ENCODE data around the gene ERGIC1.

ERGIC1 gene

DNA sequence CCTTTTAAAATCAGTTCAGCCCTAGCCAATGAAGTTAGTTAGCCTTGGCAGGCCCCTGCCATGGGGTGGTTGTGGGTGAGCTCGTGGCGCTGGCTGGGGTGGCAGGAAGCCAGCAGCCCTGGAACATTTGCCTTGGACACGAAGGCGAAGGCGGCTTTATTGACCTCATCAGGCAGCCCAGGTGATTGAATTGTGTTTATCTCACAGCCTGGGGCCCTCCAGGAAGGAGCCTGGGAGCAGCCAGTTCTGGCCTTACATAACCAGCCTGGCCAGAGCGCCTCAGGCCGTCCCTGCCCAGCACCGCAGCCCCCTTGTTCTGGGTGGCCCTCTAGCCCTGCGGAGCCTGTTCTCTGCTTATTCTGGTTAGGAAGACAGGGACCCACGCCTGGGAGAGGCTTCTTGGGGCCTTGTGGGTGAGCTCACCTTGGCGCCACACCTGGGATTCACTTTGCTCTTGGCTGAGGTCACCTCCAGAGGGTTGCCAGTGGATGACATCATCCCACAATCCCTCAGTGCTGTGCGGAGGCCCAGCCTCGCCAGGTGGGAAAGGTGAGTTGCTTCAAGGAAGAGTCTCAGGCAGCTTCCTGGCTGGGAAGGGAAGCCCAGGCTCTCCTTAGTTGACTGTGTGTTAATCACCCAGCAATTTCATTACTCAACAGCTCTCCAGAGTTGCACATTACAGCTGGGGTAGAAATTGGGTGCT lies 70.7 kb downstream of the ERGIC1 start:
- no peak for DNase-seq

DNA sequence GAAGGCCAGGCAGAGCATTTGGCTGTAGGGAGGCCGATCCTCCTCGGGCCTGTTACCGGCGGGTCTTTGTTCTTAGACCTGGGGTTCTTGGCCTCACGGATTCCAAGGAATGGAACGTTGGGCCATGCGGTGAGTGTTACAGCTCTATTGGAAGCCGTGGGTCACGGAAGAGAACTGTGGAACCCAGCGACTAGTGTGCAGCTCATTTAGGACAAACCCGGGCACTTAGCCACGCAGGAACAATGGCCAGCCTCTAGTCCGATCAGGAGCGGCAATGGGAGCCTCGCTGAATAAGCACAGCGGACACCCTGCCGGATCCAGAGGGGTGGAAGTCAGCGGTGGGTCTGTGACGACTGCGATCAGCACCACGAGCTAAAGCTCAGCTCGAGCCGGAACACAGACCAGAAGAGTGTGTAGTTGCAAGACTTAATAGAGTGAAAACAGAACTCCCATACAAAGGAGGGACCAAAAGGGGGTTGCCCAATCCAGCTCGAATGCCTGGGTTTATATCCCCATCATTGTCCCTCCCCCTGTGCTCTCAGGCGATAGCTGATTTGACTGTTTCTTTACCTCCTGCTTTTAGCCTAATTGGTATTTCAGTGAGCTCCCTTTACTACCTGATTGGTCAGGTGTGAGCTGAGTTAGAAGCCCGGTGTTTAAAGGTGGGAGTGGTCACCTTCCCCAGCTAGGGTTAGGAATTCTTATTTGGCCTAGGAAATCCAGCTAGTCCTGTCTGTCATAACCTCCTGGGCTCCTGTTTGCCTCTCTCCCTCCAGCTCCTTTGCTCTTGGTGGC lies 71.5 kb downstream of the ERGIC1 start:
- DNase-seq, result no peak

DNA sequence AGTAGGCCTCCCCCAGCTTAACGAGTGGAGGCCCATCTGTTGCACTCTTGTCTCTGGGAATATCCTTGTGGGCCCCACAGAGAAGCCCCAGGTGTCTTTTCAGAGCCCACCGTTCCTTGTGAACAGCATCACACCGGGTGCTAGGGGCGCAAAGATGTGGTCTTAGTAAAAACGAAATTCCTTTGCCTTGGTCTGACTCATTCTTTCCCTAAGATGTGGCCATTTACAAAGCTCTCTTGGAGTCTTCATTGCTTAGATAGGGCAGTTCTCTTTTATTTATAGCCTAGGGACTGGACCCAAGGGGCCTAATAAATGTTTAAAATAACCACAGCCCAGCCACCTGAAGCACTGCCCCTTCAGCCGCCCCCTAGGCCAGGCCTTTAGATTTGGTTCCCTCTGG lies 72.4 kb downstream of the ERGIC1 start:
- no peak for DNase-seq

DNA sequence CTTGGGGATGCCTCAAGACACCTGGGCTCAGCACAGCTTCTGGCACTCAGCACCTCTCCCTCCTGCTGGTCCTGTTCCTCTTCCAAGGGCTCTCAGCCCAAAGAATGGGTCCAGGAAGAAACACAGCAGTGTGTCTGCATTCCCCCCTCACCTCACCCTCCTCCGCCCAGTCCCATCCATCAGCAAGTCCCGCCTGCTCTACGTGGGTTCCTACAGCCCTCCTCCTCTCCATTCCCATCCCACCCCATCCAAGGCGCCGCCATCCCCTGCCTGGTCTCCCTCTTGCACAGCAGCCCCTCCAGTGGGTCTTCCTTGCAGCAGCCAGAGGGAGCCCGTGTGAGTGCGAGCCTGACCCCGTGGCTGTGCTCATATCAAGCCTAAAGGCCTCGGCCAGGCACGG lies 72.8 kb downstream of the ERGIC1 start:
- DNase-seq, result no peak

DNA sequence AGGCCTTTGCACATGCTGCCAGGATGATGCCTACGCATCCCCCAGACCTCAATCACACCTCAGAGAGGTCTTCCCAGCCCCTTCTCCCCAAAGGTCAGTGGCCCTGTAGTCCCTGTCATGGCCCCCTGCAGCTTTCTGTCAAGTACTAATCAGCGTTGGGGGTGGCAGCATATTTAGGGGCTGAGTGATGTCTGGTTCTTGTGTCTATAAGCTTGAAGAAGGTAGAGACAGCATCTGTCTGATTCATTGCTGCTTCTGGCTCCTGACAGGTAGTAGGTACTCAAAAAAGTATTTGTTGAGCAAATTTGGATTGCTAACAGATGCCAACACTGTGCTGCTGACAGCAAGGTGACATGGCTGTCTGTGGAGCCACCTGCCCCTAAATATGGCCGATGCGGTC lies 73.6 kb downstream of the ERGIC1 start:
- DNase-seq, result no peak

DNA sequence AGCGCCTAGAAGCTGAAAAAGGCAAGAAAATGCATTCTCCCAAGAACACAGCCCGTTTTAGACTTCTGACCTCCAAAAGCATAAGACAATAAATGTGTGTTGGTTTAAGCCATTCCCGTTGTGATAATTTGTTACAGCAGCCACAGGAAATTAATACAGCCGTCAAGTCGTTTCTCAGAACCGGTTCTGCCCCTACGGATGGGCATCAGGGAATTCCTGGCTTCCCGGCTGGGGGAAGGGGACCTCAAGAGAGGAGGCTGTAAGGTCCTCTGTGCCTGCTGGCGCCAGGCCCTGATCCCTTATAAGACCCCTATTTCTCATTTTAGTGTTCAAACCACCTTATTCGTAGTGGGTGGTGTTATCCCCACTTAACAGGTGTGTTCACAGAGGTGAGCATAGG lies 74.6 kb downstream of the ERGIC1 start:
- no peak for DNase-seq

DNA sequence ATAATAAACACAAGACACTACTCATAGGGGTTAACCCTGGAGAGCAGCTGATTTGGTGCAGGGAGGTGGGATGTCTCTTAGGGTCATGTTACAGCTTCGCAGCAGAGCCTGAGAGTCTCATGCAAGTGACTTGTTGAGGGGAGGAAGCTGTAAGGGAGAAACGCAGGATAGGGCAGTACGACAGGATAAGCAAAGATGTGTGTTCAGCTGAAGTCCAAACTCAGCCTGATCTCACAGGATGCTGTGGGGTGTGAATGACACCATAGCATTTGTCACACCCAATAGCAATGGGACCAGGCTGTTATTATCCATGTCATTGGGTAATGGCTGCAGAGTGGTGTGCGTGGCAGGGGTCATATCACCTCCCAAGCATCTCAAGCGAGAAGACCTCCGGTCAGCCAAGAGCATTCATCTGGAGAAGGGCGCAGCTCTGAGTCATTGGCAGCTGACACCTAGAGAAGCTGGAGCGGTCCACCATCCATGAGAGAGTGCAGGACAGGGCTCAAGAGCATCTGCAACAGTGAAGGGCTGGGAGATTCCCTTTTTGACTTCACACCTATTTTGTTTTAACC lies 76.0 kb downstream of the ERGIC1 start:
- no peak for DNase-seq

DNA sequence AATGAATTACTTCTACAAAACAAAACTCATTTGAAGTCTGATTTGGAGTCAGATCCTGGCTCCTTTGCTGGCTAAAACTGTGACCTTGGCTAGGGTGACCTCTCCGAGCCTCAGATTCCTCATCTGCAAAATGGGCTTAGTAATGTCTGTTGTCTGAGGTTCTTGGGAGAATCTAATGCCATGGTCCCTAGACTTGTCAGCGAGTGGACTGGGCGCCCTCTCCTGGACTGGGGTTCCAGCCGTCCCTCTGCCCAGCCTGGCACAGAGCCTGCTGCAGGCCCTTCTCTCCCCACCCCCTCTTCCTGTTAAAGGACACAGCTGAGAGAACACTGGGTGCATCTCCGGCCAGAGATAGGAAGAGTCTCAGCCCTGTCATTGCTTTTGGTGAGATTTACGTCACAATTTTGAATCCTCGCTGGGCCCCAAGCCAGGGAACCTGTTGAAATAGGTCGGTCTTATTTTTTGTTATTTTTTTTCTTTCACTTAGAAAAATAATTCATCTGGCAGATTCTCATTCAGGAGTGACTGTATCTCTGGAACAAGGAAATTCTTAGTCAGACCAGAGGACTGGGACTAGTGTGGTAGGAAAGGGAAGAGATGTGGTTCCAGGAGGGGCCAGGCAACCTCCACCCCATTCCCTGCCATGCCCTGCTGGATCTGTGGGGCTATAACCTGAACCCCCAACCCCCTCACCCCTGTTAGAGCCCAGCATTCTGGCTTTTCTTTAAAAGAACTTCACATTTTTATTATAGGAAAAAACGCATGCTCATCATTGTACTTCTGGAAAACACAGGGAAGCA lies 77.0 kb downstream of the ERGIC1 start:
- no peak for DNase-seq

DNA sequence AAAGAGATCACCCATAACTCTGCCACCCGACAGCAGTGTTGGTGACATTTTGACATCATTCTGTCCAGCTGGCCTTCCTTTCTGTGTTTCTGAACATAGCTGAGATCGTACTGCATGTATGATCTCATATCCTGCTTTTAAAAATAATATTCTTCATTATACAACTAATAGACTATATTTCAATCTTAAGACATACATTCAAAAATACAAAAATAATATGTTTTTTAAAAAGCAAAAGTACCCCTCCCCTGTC lies 77.5 kb downstream of the ERGIC1 start:
- DNase-seq, result no peak

DNA sequence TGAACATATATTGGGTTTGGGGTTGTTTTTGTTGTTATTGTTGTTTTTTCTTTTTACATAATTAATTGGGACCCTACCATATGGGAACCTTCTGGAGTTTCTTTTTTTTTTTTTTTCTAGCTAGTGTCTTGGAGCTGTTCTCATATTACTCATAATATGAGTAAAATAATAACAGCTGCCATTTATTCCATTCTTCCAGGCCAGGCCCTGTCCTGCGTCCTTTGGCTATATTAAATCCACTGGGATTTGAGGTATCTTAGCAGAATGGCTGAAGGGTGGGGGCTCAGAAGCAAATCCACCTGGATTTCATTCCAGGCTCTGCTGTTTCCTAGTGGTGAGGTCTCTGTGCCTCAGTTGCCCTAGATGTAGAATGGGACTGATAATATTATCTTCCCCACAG lies 77.9 kb downstream of the ERGIC1 start:
- no peak for DNase-seq

DNA sequence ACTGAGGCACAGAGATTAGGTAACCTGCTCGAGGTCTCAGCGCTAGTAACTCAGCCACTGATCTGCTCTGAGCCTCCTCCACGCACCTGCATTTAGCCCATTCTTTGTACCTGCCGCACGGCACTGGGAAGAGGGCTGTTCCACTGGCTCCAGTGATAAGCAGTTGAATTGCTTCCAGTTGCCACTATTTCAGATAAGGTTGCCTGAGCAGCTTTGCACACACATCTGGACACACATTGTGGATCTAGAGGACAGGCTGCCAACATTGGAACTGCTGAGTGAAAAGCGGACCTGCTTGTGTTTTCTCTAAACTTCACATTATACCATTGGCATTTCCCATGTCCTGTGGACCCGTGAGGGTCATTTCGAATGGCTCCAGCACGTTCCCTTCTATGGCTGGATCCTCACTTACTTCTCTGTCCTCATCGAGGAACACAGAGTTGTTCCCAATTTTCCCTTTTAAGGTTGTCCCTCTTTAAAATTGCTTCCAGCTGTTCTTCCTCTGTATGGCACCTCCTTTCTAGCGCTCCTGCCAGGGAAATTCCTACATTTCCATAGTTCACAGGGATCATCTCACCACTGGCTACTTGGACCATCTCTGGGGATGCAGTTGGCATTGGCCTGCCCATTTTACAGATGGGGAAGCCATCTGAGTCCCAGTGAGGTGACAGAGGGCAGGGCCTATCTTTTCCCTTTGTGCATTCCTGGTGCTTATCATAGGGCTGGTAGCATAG lies 79.2 kb downstream of the ERGIC1 start:
- DNase-seq, result no peak

DNA sequence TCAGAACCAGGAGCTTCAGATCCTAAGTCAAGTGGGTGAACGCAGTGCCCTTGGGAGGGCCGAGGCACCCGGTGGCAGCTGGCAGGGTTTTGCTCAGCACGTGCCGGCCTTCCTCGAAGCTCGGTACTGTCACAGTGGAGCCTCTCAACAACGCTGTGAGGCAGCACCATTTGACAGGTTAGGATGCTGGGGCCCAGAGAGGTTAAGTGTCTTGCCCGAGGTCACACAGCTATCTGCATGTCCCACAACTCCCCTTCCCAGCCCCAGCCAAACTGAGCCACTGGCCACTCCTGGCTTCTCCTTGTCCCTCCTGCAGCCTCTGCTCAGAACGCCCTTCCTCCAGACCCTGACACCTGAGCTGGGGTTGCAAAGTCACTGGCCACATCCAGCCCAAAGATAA lies 81.5 kb downstream of the ERGIC1 start:
- no peak for DNase-seq

DNA sequence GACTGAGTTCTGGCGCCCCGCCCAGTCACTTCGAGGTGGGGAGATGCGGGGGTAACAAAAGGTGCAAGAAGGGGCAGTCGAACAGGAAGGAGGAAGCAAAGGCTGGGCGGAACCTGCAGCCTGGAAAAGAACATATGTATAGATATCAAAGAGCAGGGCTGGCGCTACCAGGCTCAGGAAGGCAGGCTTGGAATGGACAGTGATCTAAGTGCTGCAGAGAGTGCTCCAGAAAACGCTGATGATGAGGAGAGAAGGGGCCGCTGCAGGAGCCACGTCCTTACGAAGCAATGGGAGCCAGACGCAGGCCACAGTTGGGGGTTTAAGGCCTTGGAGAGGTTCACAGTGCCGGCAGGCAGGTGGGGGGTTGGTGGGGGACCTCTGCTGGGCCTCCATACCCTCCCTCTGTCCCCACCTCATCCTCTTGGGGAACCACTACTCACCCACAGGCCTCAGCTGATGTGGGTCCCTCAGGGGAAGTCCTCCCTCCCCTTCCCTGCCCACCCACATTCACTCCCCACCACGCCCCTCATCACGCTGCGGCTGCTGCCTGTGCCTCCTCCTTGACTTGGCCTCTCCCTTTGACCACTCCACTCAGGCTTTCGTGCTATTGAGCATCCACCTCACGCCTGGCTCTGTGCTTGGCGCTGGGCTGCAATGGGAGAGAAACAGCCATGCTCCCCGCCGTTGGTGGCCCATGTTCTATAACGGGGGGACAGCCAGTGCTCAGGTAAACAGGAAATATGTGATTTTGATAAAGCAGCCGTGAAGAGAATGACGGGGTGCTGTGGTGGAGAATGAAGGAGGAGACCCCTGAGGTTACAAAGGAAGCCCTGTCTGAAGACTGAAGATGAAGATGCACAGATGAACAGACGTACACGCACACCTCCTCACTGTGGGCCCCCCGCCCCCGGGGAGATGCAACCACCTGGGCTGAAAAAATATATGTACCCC lies 84.6 kb downstream of the ERGIC1 start:
- no peak for DNase-seq

DNA sequence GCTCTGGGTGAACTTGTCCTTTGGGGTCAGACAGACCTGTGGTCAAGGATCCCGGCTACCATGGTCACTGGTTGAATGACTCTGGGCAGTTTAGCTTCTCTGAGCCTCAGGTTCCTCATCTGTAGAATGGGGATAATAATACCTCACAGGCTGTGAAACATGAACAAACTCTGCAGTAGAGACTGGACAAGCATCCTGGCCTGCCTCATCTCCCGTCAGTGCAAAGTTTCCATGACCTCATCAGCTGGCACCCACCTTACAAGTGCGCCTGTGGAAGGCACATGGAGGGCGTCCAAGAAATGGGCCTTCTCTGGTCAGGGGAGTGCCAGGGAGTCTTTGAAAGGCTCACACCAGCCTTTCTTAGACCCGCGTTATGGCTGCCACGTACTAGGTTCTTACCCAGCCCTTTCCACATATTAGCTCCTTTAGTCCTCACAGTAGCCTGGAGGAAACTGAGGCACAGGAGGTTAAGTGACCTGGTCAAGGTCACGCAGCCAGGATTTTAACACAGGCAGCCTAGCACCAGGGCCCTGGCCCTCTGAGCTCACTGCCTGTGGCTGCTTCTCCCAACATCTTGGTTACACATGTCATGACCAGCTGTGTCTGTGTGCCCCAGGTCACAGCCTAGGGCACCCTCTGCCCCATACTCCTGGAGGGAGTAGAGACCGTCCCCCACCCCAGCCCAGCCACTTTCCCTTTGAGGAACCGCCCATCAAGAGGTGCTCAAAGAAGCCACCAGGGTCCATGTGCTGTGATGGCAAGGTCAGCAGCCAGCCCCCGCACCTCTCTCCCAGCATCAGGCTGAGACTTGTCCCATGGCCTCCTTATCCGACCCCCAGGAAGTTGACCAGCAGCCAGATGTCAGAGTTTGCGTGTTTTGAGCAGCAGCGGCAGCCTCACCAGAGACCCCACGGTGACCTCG lies 85.7 kb downstream of the ERGIC1 start:
- no peak for DNase-seq

DNA sequence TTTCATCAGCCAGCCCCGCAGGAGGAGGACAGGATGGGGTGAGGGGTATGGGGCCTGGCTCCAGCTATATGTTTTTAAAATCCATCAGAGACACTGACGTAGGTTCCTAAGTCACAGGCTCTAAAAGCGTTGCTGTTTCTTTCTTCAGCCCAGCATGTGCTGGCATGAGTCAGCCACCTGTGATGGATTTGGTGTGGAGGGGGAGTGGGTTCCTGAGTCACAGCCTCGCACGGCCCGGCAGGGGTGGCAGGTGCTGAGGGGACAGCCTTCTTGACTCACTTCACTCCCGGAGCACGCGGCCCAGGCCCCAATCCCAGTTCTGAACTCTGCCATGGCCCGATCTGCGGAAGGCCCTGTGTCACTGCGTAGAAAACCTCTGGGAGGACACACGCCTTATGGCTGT lies 86.4 kb downstream of the ERGIC1 start:
- no peak for DNase-seq

DNA sequence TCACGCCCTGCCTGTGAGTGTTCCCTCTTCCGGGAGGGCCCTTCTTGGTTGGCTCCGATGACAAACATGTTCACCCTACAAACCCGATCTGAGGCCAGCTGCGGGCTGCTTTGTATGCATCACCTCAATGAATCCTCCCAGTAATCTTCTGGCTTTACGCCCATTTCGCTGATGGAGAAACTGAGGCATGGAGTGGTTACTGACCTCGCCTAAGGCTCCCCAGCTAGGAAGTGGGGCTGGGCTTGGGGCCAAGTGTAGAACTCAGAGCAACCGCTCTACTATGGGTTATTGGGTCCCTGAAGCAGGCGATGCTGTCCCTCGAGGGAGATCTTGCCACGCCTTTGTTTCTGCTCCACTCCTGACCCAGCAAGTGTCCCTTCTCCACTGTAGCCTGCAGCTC lies 86.9 kb downstream of the ERGIC1 start:
- no peak for DNase-seq

DNA sequence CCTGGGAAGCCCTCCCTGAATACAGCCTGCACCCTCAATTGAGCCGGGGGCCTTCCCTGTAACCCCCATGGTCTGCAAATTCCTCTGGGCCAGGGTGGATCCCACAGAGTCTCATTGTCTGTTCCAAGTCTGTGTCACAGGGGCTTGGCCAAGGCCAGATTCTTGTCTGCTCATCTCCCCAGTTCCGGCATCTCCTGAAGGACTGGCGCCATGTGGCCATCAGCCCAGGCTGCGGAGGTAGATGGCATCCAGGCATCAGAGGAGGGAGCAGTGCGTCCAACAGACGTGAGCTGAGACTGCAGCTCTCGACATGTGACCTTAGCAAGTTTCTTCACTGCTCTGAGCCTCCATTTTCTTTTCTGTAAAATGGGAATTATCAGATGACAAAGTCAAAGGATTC lies 87.9 kb downstream of the ERGIC1 start:
- no peak for DNase-seq

DNA sequence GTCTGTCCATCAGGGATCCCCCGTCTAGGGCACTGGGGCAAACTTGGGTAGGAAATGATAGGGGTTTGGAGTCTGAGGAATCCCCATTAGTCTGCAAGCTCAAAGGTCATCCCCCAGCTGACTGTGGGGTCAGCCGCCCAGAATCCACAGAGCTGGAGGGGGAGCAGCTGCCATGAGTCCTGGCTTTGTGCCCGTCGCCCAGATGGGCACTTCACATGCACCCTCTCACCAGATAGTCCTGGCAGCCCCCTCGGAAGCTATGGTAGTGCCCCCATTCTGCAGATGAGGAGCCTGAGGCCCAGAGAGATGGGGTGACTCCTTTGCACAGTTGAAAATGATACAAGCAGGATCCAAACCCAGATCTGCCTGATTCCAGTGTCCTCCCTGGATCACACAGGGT lies 89.5 kb downstream of the ERGIC1 start:
- DNase-seq, result no peak

DNA sequence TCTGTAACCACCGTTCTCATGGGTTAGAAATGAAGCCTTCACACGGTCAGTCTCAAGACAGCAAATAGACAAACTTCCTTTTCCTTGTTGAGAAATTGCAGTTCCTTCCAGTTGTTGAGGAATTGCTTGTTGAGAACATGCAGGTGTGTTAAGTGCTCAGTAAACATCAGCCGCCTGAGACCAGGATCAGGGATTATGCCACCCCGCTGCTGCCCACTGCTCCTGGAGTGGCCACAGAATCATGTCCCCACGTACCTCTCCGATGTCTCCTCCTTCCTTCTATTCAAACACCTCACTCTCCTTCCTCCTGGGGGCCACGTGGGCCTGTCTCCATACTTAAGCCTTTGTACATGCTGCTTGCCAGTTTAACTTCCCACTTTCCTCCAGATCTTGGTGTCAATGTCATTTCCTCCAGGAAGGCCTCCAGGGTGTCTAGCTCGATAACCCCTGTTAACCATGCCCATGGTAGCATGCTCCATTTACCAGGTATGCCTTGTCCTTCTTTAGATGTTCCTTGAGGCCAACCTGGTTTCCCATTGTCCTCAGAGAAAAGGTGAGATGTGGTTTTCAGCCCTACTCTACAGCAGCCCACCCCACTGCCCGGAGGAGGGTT lies 91.4 kb downstream of the ERGIC1 start:
- DNase-seq, result no peak

DNA sequence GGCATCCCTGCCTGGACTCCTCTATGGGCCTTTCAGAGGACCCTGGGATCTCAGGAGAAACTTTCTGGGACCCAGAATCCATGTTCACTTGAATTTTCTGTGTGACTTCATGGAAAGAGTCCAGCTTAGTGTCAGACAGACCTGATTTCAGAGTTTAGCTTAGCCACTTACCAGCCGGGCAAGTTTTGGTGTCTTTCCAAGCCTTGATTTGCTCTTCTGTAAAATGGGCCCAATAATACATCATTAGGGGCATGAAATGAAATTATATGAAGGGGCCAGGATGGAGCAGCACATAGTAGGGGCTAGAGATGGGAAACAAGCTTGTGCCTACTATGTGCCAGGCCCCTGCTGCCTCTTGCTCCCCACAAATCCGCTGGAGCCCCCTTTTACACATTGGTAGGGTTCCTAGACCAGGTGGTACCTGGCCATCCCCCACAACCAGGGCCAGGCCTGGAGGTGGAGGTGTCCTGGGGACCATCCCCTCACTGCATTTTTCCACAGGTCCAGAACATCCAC lies 92.0 kb downstream of the ERGIC1 start:
- DNase-seq, result no peak
